T47D (cell line): ENCODE measurements around the gene OLFML2B.
"Not testable (repeated sequence)": the region's sequence is repeated elsewhere in the genome, so short reads cannot be mapped to it uniquely, and the experiment has no call there.

Source experiments
- DNase-seq, 2 experiments: peaks; one replicate each; pipeline versions ENCODE4 v3.0.0 to v3.0.0-alpha.2; 2011 to 2012; ENCODE audit warnings: low read depth in 1 of 2, low spot score in 1 of 2
- JUND ChIP-seq: IDR thresholded peaks from 2 replicates; pipeline ENCODE4 v1.6.1; 2012; ENCODE audit warnings: low read depth
- in situ Hi-C: cut with HindIII; loops from 2 replicates; pipeline ENCODE4 v1.10.0; 2016; ENCODE audit warnings: low sequenced_read_pairs, low pct_unique_long_range_greater_than_20kb

The OLFML2B gene

GRCh38 chr1:162056579-162056978 is 32.9 kb upstream of the OLFML2B start:
- DNase-seq: no peak
- in situ Hi-C loops: no loop called here
- no peak for TF ChIP-seq JUND

GRCh38 chr1:162056043-162056442 is 32.4 kb upstream of the OLFML2B start:
- DNase-seq: peak; percentile 52 to 84
- TF ChIP-seq JUND: no peak
- in situ Hi-C loops: no loop called here

GRCh38 chr1:162055062-162055461 is 31.4 kb upstream of the OLFML2B start:
- in situ Hi-C loops: no loop called here
- no peak for TF ChIP-seq JUND
- no peak for DNase-seq

- DNase-seq, in situ Hi-C loops: not testable (repeated sequence)
These were observed 30.3 kb upstream of the OLFML2B start for GRCh38 chr1:162053949-162054348.

GRCh38 chr1:162046921-162047320 is 23.3 kb upstream of the OLFML2B start:
- in situ Hi-C loops: no loop called here

GRCh38 chr1:162042361-162042760 is 18.7 kb upstream of the OLFML2B start:
- in situ Hi-C loops: no loop called here
- no peak for TF ChIP-seq JUND
- DNase-seq: no peak

More at GRCh38 chr1:162046921-162047320, 23.3 kb upstream of the OLFML2B start:
- TF ChIP-seq JUND: no peak
- DNase-seq: no peak

- DNase-seq: peak; percentile 27 to 66
- in situ Hi-C loops: no loop called here
- TF ChIP-seq JUND: no peak
These were observed 17.0 kb upstream of the OLFML2B start for GRCh38 chr1:162040657-162041056.

GRCh38 chr1:162040001-162040400 is 16.3 kb upstream of the OLFML2B start:
- no peak for TF ChIP-seq JUND
- no peak for DNase-seq
- in situ Hi-C loops: no loop called here

- in situ Hi-C loops: no loop called here
- TF ChIP-seq JUND: no peak
- no peak for DNase-seq
These were observed 15.0 kb upstream of the OLFML2B start for GRCh38 chr1:162038624-162039023.

- TF ChIP-seq JUND: no peak
- no peak for DNase-seq
- in situ Hi-C loops: no loop called here
These were observed 12.5 kb upstream of the OLFML2B start for GRCh38 chr1:162036163-162036562.

- in situ Hi-C loops: no loop called here
- DNase-seq: no peak
- TF ChIP-seq JUND: no peak
These were observed 11.6 kb upstream of the OLFML2B start for GRCh38 chr1:162035241-162035640.

- TF ChIP-seq JUND: no peak
- in situ Hi-C loops: no loop called here
- no peak for DNase-seq
These were observed 9.8 kb upstream of the OLFML2B start for GRCh38 chr1:162033428-162033827.

GRCh38 chr1:162030759-162031280 is 7.2 kb upstream of the OLFML2B start:
- no peak for DNase-seq
- TF ChIP-seq JUND: no peak
- in situ Hi-C loops: no loop called here

GRCh38 chr1:162029157-162029556 is 5.5 kb upstream of the OLFML2B start:
- in situ Hi-C loops: no loop called here
- no peak for DNase-seq
- no peak for TF ChIP-seq JUND
